ENCODE measurements around the gene ITIH5.

ITIH5 gene

DNA sequence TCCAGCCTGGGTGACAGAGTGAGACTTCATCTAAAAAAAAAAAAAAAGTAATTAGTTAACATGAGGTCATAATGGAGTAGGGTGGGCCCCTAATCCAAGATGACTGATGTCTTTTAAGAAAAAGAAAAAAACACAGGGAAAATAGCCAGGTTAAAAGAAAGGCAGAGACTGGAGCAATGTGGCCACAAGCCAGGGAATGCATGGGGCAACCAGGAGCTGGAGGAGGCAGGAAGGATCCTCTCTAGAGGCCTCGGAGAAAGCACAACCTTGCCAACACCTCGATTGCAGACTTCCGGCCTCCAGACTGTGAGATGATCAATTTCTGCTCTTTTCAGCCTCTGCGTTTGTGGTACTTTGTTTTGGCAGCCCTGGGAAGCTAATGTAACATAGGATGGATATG, 121.5 kb downstream of the ITIH5 start:
- DNase-seq = no peak

DNA sequence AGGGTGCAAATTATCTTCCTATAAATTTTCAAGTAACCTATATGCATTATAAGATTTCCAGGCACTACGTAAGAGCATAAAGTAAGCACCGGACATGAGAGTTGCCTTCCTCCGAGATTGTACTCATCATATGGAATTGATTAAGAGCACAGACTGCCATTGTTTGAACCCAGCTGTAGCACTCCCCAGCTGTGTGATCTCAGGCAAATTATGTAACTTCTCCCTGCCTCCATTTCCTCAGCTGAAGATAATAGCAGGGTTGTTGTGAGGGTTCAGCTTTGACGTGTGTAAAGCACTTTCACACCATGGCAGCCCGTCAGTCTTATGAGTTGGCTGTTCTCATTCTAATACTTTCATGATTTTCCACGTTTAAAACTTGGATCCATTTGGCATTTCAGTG, 122.6 kb downstream of the ITIH5 start:
- no peak for DNase-seq

DNA sequence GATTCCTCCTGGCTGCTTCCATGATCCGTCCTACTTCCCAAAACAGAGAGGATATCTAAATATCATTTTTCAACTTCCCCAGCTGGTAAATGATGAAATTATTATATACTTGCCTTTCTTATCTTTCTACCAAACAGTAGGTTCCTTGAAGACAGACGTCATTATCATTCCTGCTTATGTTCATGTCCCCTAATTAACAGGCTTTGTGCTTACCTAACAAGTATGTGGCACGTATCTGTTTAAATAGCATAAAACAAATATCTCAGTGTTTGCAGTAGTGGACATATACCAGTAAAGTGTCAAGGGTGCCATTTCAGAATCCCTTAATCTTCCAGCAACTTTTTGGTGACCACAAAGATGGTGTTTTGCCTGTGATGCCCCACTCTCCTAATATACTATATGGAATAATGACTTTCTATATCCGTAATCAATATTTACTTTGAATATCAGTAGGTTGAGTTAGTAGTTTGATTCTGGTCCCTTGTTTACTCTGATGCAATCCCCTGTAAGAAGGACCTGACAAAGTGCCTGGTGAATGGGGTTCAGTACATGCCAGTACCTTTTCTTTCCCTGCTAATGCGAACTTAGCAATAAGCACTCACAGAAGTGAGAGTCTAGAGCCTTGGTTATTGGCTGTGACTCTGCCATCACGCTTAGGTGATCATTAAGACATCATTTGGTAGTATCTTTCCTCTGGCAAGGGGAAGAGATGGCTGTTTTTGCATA, 124.4 kb downstream of the ITIH5 start:
- no peak for DNase-seq

DNA sequence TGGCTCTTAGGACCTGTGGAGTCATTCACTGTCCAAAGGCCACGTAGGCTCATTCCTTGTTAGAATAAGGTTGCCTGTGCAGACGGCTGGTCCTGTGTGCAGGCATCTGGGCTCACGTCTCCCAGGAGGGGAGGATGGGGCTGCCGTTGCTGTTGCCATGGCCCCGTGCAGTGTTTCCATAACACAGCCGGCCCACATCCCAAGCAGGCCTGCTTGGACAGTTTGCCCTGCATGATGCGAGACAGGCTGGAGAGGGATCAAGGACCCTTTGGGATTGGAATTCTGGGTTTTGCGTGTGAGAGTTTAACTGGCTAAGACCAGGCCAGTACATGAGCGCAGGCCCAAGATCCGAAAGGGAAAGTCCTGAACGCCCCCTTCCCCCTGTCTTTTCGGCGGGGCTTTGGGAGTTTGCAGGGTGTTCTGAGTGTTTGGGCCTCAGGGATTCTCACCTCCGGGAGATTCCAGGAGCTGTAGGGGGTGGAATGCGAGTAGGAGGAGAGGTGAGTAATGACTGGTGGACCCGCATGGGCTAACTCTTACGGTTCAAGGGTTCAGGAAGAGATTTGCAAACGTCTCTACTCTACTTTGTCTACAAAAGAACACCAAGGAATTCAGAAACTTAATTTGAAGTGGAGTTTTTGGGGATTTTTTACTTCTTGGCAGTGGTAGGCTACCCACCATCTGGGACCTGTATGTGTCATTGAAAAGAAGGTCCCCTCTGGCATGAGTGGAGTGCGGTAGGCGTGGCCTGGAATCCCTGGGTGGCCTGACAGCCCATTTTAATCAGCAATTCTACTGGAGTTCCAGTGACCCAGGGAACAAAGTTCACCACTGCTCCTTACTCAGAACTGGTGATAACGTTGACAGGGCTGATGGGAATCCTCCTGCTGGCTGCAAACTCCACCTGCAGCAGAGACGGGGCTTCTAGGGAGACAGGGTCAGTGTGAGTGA, 125.4 kb downstream of the ITIH5 start:
- DNase-seq = no peak

DNA sequence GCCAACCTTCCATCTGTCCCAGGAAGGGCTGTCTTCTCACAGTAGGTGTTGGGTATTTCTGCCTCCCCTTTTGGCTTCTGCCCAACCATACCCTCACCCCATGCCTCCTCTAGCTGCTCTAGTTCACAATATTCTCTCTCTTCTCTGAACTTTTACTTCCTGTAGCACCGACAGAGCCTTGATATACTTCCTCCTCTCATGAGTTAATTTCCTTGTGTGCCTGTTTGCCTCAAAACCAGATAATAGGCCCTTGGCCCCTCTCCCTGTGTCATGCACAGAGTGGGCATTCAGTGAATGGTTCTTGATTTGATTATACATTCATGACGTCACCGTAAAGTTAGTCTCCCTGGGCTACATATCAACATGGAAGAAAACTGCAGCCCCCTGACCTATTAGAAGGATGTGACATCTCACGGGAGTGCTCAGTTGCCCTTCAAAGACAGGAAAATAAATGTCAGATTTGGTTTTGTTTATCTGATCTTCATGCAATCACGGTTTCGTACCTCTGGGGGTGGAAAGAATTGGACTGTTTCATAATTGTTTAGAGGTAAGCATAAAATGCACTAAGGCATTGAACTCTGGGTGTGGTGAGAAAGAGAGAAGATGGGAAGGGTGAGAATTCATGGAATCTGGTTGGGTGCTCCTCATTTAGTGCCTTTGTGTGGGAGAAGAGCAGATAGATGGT, 127.7 kb downstream of the ITIH5 start:
- DNase-seq = no peak

DNA sequence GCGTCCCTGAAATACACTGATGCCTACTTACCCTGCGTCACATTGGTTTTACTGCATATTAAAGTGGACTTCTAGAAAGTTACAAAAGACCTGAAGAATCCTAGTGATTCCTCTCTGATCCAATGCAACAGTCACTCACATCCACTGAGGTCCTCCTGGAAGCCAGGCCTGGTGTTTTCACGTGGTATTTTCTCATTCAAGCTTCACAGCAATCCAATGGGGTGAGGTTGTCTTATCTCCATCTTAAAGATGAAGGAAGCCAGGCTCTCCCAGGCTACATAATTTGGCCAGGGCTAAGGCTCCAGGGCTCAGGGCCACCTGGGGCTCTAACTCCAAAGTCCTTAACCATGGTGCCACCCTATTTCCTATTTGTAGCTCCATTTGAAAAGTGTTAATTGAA, 129.6 kb downstream of the ITIH5 start:
- no peak for DNase-seq

DNA sequence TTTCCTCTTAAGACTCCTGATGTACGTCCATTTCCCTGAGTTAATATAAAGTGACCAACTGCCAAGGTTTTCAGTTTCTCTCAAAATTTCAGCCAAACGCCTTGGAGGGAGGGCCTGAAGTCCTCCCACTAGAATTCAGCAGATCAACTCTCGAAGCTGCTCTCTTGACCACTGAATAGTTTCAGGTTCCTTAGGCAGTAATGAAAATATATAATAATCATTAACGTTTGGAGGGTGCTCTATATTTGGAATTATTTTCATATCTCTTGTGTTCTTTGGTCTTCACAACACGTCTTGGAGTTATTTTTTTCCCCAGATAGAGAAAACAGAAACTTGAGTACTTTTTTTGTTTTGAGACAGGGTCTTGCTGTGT, 132.3 kb downstream of the ITIH5 start:
- DNase-seq = no peak

DNA sequence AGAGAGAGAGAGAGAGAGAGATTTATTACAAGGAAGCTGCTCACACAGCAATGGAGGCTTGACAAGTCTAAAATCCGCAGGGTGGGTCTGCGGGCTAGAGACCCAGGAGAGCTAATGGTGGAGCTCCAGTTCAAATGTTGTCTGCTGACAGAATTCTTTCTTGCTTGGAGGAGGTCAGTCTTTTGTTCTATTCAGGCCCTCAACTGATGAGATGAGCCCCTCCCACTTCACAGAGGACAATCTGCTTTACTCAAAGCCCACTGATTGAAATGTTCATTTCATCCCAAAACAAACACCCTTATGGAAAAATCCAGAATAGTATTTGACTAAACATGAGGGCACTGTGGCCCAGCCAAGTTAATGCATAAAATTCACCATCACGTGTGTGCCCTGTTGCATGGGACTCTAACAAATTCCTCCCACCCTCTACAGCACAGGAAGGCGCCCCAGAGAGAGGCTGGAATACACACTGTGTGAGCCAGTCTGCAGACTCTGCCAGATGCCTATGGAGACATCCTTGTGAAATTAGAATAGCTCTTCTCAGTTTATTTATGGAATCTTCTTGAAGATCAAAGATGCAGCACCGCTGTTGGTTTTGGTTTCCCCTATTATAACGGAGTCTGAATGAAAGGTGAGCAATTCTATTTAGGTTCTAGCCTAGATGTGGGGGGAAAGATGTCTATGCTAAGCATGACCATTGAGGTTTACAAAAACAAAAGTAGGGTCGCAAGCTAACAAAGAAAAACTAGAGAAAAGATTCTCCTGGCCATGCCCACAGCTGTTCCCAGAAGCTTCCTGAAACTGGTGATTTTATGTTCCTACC, 132.9 kb downstream of the ITIH5 start:
- no peak for DNase-seq

DNA sequence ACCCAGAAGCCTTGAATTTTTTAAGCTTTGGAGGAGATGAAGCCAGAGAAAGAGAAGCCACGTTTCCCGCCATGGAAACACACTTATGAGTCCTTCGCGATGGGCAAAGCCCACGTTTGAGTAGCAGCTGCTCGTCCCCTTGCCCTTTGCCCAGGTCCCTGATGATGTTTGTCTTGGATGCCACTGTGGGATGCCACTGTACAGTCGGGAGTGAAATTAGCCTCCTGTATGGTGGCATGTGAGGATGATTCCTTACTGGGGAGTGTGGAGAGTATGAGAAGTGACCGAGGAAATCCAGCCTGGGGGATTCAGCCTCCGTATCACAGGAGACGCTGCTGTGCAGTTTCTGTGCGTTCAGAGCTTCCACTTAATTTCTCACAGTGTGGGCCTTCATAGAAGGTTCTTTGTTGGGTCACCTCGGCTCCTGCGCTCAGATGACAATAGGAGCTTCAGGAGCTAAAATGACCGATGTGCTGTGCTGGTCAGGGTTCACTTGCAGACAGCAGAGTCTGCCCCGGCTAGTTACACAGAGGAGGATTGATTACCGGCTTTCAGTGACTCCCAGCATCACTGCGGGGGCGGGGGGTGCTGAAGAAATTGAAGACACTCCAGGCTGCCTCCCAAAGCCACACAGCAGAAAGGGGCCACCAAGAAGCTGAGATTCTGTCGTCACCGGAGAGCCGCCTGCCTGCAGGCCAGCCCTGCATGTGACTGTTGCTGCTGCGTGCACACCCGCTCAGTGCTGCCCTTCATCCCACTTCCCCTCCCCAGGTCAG, 133.9 kb downstream of the ITIH5 start:
- no peak for DNase-seq

DNA sequence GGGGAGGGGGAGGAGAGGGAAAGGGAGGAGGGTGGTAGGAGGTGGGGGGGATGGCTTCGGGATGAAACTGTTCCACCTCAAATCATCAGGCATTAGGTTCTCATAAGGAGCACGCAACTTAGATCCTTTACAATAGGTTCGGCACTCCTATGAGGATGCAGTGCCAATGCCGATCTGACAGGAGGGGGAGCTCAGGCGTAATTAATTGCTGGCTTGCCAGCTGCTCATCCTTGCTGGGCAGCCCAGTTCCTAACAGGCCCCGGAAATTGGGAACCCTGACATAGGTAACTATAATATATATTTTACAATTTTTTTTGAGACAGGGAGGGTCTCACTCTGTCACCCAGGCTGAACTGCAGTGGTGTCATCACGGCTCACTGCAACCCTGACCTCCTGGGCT, 137.1 kb downstream of the ITIH5 start:
- no peak for DNase-seq

DNA sequence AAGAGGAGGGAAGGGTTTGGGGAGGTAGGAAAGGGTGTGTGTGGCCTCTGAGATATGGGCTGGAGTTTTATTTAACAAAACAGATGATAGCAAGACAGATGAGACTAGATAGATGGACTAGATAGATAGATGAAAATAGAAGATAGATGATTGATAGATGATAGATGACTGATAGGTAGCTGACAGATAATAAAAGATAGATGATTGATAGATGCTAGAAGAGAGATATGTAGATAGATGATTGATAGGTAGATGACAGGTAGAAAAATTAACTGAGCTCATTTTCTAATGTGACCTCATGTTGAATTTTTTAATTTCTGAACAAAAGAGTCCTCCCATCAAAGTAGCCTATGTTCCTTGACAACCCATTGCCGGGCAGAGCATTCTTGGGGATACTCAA, 139.3 kb downstream of the ITIH5 start:
- DNase-seq = no peak

DNA sequence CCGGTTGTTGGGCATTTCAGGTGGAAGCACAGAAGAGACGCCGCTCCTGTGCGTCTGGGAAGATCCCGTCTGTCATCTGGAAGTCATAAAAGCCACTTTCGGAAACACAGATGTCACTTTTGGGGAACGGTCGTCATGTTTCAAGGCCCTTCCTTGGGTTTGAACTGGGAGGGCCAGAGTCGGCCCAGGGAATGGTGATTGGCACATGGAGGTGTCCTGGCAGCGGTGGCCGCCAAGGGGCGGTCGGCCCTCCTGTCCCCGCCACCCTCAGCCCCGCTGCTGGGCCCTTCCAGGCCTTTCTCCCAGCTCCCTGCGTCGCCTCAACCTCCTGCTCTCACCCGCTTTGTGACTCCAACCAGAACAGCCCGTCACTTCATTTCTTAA, 140.8 kb downstream of the ITIH5 start:
- DNase-seq = no peak

DNA sequence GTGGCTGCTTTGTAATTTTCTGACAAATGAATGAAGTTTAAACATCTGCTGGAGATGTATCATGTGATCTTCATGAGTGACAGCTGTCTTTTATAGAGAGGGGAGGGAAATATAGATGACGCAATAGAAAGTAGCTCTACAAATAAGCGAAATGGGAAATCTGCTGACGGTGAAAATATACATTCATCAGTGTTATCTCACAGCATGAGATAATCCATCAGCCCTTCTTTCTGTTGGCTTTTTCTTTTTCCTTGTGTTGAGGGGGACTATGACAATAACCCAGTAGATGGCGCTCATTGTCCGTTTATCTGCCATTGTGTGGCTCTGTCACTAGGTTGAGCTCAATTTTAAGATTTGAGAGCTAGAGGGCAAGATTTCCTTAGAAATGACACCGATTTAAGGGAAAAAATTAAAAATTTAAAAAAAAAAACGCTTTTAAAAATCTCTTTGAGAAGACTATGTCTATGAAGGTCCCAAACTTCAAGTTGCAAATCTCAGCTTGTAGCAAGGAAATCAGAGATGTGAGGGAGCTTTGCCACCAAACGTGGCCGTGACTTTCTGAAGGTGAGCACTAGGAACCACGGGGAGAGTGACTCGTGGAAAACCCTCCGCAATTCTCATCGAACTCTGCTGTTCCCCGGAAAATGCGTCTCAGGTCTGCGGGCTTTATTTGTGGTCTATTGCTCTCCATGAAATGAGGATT, 141.3 kb downstream of the ITIH5 start:
- no peak for DNase-seq

DNA sequence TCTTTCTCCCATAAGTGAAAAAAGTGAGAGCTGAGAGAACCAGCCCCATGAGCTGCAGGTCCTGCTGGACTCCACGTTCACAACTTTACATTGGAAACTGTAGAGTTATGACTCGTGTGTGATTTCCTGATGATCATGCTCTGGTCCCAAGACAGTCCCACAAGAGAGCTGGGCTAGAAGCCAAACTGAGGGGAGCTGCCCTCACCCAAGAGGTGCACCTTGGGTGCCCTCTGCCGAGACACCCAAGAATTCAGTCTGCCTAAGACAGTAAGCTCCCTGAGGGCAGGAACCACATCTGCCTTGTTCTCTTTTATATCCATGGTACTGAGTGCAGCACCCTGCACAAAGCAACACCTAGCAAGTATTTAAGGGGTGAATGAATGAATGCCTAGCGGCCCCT, 143.1 kb downstream of the ITIH5 start:
- DNase-seq = no peak

DNA sequence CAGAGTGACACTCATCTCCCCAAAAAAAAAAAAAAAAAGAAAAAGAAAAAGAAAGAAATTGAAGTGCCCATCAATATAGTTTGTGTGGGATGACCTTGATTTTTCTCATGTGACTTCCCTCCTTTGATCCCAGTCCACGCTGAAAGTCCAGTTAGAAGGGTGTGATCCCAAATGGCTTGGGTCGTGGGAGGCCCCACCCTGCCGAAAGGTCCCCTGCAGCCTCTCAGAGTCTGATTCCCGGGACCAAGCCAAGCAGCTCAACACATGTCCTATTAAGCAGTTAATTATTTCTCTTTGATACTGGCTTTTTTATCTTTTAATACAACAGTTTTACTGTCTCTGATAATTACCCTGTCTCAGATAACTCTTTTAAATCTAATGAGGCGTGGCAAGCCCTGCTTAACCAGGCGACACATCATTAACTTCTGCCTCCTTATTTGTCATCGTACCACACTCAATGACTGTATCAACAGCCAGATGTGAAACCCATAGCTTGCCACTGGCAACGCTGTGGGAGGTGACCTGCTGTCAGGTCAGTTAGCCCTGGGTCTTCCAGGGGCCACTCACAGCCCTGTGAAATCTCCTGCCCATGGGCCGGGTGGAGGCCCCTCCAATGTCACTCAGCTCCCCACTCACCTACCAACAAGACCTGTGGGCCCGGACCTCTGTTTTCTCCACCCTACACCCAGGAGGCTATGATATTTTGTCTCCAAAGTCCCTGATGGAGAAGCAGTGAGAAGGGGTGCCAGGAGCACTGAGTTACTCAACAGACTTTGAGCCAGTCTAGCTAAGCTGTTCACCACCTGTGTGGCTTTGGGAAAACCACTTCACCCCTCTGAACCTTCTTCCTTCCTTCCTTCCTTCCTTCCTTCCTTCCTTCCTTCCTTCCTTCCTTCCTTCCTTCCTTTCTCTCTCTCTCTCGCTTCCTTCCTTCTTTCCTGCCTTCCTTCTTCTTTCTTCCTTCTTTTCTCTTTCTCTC, 146.0 kb downstream of the ITIH5 start:
- no peak for DNase-seq

DNA sequence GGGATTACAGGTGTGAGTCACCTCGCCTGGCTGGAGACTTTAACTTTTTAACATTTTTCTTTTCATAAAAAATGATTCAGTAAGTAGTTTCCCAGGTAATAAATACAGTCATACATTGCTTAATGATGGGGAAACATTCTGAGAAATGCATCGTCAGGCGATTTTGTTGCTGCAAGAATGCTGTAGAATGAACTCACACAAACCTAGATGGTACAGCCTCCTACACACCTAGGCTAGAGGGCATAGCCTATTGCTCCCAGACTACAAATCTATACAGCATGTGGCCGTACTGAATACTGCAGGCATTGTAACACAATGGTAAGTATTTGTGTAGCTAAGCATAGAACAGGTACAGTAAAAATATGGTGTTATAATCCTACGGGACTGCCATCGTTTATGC, 147.4 kb downstream of the ITIH5 start:
- no peak for DNase-seq

DNA sequence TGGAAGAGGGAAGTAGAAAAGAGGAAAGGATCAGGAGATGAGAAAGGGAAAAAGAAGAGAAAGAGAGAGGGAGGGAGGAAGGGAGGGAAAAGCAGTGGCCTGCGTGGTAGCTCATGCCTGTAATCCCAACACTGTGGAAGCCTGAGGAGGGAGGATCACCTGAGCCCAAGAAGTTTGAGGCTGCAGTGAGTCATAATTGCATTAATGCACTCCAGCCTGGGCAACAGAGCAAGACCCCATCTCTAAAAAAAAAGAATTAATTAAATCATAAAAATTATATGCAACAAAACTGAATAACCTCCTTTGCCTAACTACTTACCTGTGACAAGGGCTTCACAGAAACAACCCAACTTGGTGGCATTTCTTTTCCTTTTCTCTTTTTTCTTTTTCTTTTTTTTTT, 148.1 kb downstream of the ITIH5 start:
- no peak for DNase-seq

DNA sequence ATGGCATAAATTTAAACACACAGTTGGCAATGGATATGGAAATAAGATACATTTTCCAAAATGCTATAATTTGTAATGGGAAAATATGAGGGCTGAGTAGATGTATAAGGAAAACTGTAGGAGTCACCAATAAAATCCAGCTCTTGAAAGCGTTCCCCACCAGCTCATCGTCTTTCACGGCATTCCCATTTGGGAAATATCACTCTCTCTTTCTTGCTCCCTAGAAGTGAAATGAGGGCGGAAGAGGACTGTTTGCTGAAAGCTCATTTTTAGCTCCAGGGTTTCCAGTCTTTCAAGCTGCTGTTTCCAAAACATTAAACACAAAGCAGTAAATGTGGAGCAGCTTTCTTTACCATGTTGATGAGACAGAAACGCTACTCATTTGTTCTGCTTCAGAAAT, 151.3 kb downstream of the ITIH5 start:
- DNase-seq = no peak

DNA sequence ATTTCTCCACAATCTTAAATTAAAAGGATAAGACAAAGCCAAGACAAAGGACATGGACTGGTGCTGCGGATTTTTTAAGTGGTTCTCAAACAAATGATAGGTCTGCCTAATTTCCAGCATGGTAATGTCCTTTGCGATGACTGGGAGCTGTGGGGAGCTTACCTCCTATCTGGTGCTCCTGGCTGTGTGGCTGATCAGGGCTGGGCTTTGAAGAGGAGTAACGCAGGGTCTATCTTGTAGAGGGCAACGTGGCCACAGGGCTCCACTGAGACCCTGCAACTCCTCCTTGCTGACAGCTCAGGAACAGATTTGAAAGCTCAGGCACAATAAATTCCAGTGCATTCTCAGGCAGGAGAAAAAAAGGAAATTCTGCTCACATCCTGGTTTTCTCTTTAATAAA, 152.8 kb downstream of the ITIH5 start:
- DNase-seq = no peak

DNA sequence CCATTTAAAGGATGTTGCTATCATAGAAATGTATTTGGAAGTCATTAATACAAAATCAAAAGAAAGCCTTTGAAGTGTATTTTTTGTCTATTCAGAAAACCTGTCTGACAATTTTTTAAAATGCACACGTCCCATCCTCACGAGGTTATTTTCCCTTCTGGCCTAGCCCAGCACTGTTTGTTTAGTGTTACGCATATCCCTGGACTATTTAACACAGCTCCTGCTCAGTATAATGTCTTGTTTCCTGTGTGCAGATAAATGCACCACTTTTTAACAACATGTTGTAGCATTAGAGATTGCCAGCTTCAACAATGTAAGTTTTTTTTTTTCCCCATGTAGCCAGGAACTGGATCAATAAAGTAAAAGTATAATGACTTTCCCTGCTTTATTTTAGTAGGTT, 153.3 kb downstream of the ITIH5 start:
- DNase-seq = no peak

Data from activated CD8-positive, alpha-beta memory T cell treated with anti-CD3 and anti-CD28 coated beads for 24 hours (primary cell).